ENCODE results near the gene NUDT17.

NUDT17 gene

GRCh38 chr1:145885738-145886287 is 40.4 kb downstream of the NUDT17 start, which contains the start of gene ANKRD35 (continued):
- TF ChIP-seq ATF2 (tag by site-specific recombination; IDR thresholded peaks at IDR 0.05; ENCODE audit: low read depth): no peak
- peak; percentile 81; the same call in 1 of the 2 replicates for TF ChIP-seq KLF8 (tag by site-specific recombination; IDR thresholded peaks at IDR 0.05)
- no peak for TF ChIP-seq ZFP37 (tag by site-specific recombination; IDR thresholded peaks at IDR 0.05)
- no peak for TF ChIP-seq ZNF837 (tag by site-specific recombination; IDR thresholded peaks at IDR 0.05)
- no peak for TF ChIP-seq ZNF560 (tag by site-specific recombination; IDR thresholded peaks at IDR 0.05; ENCODE audit: borderline replicate concordance)
- no peak for TF ChIP-seq KLF7 (tag by site-specific recombination; IDR thresholded peaks at IDR 0.05; ENCODE audit: borderline replicate concordance)
- TF ChIP-seq GLIS2 (tag by site-specific recombination; IDR thresholded peaks at IDR 0.05): 0 out of 2 replicates have a peak, but pooled peaks have one; percentile 29
- no peak for TF ChIP-seq ZBTB1 (tag by site-specific recombination; IDR thresholded peaks at IDR 0.05)
- TF ChIP-seq, protein P1, sequence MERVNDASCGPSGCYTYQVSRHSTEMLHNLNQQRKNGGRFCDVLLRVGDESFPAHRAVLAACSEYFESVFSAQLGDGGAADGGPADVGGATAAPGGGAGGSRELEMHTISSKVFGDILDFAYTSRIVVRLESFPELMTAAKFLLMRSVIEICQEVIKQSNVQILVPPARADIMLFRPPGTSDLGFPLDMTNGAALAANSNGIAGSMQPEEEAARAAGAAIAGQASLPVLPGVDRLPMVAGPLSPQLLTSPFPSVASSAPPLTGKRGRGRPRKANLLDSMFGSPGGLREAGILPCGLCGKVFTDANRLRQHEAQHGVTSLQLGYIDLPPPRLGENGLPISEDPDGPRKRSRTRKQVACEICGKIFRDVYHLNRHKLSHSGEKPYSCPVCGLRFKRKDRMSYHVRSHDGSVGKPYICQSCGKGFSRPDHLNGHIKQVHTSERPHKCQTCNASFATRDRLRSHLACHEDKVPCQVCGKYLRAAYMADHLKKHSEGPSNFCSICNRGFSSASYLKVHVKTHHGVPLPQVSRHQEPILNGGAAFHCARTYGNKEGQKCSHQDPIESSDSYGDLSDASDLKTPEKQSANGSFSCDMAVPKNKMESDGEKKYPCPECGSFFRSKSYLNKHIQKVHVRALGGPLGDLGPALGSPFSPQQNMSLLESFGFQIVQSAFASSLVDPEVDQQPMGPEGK (tag by site-specific recombination; IDR thresholded peaks at IDR 0.05): peak; percentile 33; the same call in 1 of the 2 replicates
- peak; percentile 90 for TF ChIP-seq SP2 (tag by site-specific recombination; IDR thresholded peaks at IDR 0.05)
- peak; percentile 35; the same call in 1 of the 2 replicates for TF ChIP-seq FEZF1 (tag by site-specific recombination; IDR thresholded peaks at IDR 0.05)

GRCh38 chr1:145886390-145886789 is 41.0 kb downstream of the NUDT17 start:
- peaks cover 10% of the 10 kb centered on the region for H3K4me1 ChIP-seq (ENCODE audit: control insufficient read depth, insufficient read depth, low read length)
- ChIA-PET POLR2A (interaction anchor here (0.6 kb wide), 1 partner anchor 51 kb away, joined by 3 read pairs; no protein-coding TSS in a partner anchor), CTCF (interaction anchor here (0.6 to 11.9 kb wide), 4 partner anchors 22 to 121 kb away, joined by 3 to 222 read pairs (median 4); partner anchors contain the start of gene ITGA10)
- no peak overlapping the region for H3K27ac ChIP-seq (ENCODE audit: extremely low read depth, low read depth, low read length)
- TF ChIP-seq ZBTB1 (tag by site-specific recombination; IDR thresholded peaks at IDR 0.05) (no peak), ZNF324 (tag by site-specific recombination; IDR thresholded peaks at IDR 0.05) (no peak), YY1 (tag by site-specific recombination; IDR thresholded peaks at IDR 0.05) (no peak), ZNF664 (tag by site-specific recombination; IDR thresholded peaks at IDR 0.05) (no peak), ZNF302 (tag by site-specific recombination; IDR thresholded peaks at IDR 0.05; ENCODE audit: low read depth) (no peak), ZNF23 (tag by site-specific recombination; IDR thresholded peaks at IDR 0.05; ENCODE audit: borderline replicate concordance) (no peak), HOXC10 (CRISPR knock-in tag; IDR thresholded peaks at IDR 0.05) (no peak), ZNF138 (tag by site-specific recombination; IDR thresholded peaks at IDR 0.05; ENCODE audit: borderline replicate concordance) (no peak), ZNF501 (tag by site-specific recombination; IDR thresholded peaks at IDR 0.05) (no peak)
- H3K4me3 ChIP-seq (ENCODE audit: low read depth, low read length): no peak overlapping the region; the same call in 1 of the 2 replicates
- H3K36me3 ChIP-seq (ENCODE audit: control insufficient read depth in 2 of 2, insufficient read depth in 1 of 2, low read length in 2 of 2): no peaks in the 10 kb centered on the region
- no peaks in the 10 kb centered on the region for H3K9me3 ChIP-seq (ENCODE audit: control insufficient read depth, insufficient read depth, low read depth, low read length)

DNA sequence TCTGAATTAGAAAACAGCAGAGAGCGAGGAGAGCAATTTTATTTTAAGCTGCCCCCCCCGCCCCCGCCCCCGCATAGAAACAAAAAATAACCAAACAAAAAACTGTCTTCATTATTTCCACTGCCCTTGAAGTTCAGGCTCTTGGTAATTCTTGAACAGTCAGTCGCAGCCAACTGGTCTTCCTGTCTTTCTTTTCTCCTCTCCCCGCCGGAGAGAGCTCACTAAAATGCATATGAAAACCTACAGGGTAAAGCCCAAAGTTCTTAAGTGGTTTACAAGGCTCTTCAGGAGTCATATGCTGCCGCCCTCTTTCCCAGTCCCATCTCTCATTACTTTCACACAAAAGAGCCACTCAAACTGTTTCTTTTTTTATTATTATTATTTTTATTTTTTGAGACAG is 41.4 kb downstream of the NUDT17 start:
- POLR2A ChIA-PET: interaction anchor here (1.2 to 1.3 kb wide), 2 partner anchors 27 to 41 kb away, joined by 3 read pairs; partner anchors contain the start of genes PIAS3 and RBM8A
- Histone ChIP-seq H3K27ac (ENCODE audit: extremely low read depth, low read depth, low read length) (no peak overlapping the region), H3K36me3 (ENCODE audit: control insufficient read depth in 2 of 2, insufficient read depth in 1 of 2, low read length in 2 of 2) (no peaks in the 10 kb centered on the region), H3K4me3 (ENCODE audit: low read depth, low read length) (no peak overlapping the region), H3K9me3 (ENCODE audit: control insufficient read depth, insufficient read depth, low read depth, low read length) (no peaks in the 10 kb centered on the region), H3K4me1 (ENCODE audit: control insufficient read depth, insufficient read depth, low read length) (peaks cover 13% of the 10 kb centered on the region)
- CTCF ChIA-PET: interaction anchor here (0.8 to 11.9 kb wide), 2 partner anchors 22 to 41 kb away, joined by 3 to 222 read pairs; partner anchors contain the start of genes ITGA10 and NUDT17
- TF ChIP-seq PRDM6 (tag by site-specific recombination; IDR thresholded peaks at IDR 0.05) (no peak), ZNF48 (tag by site-specific recombination; IDR thresholded peaks at IDR 0.05) (no peak), ZNF311 (tag by site-specific recombination; IDR thresholded peaks at IDR 0.05; ENCODE audit: borderline replicate concordance) (no peak), ZBTB11 (tag by site-specific recombination; conservative IDR thresholded peaks at IDR 0.05; ENCODE audit: low read depth) (no peak)
- TF ChIP-seq, protein P2, sequence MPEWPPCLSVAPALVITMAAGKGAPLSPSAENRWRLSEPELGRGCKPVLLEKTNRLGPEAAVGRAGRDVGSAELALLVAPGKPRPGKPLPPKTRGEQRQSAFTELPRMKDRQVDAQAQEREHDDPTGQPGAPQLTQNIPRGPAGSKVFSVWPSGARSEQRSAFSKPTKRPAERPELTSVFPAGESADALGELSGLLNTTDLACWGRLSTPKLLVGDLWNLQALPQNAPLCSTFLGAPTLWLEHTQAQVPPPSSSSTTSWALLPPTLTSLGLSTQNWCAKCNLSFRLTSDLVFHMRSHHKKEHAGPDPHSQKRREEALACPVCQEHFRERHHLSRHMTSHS (tag by site-specific recombination; IDR thresholded peaks at IDR 0.05): no peak
